CD14-positive monocyte (primary cell): ENCODE measurements around the gene SERPINF2. TPM values are rescaled to one million over a fixed set of nuclear protein-coding genes. Genes with fewer than 3 reads are reported as not detected.

Experiments
- DNase-seq, 3 donors: peaks; one replicate each; pipeline ENCODE4 v3.0.0-alpha.2; 2011 to 2022
- H2AFZ ChIP-seq: 2 replicates; pipeline ENCODE4 v1.6.0; 2012; ENCODE audit warnings: mild to moderate bottlenecking, low read depth, low read length, inconsistent platforms; ENCODE audit not compliant: insufficient read depth, poor library complexity, severe bottlenecking
- H3K27ac ChIP-seq, 2 donors: 1 replicate in 1 of 2; 2 replicates in 1 of 2; pipeline ENCODE4 v1.5.1; 2012 to 2013; ENCODE audit warnings: low read length in 2 of 2, control low read depth in 1 of 2, inconsistent platforms in 1 of 2, low read depth in 1 of 2, mild to moderate bottlenecking in 1 of 2
- H3K27me3 ChIP-seq, 2 donors: one replicate each; pipeline versions ENCODE4 v1.6.0 to v1.6.1; 2011 to 2013; ENCODE audit warnings: low read length in 2 of 2; ENCODE audit not compliant: control insufficient read depth in 2 of 2, insufficient read depth in 2 of 2
- H3K36me3 ChIP-seq, 2 donors: replicated peaks in 1 of 2; 1 replicate in 1 of 2; 2 replicates in 1 of 2; pipeline versions ENCODE4 v1.5.1 to v1.6.1; 2012 to 2013; ENCODE audit warnings: low read length in 2 of 2, control low read depth in 1 of 2, inconsistent platforms in 1 of 2, mild to moderate bottlenecking in 1 of 2; ENCODE audit not compliant: insufficient read depth in 2 of 2, control insufficient read depth in 1 of 2
- H3K4me1 ChIP-seq, 2 donors: 1 replicate in 1 of 2; 2 replicates in 1 of 2; pipeline versions ENCODE4 v1.5.1 to v1.6.1; 2012 to 2013; ENCODE audit warnings: low read length in 2 of 2, control low read depth in 1 of 2, inconsistent platforms in 1 of 2, mild to moderate bottlenecking in 1 of 2, moderate library complexity in 1 of 2; ENCODE audit not compliant: insufficient read depth in 2 of 2, control insufficient read depth in 1 of 2
- H3K4me2 ChIP-seq: replicated peaks from 2 replicates; pipeline ENCODE3; 2012; ENCODE audit warnings: low read length, moderate library complexity, mild to moderate bottlenecking; ENCODE audit not compliant: poor library complexity, severe bottlenecking; ENCODE audit errors: extremely low read depth
- H3K4me3 ChIP-seq, 3 experiments: fragments of 200-600 bp in 1 of 3; sonication (generic) in 1 of 3; replicated peaks in 1 of 3; 1 replicate in 2 of 3; 2 replicates in 1 of 3; pipeline ENCODE4 v1.5.1; 2011 to 2013; ENCODE audit warnings: low read length in 3 of 3, mild to moderate bottlenecking in 3 of 3, control low read depth in 2 of 3, low read depth in 2 of 3, inconsistent platforms in 1 of 3, moderate library complexity in 1 of 3
- H3K79me2 ChIP-seq: 2 replicates; pipeline ENCODE4 v1.6.0; 2012; ENCODE audit warnings: mild to moderate bottlenecking, control low read depth, inconsistent platforms, low read length, moderate library complexity; ENCODE audit not compliant: insufficient read depth
- H3K9ac ChIP-seq: 2 replicates; pipeline ENCODE4 v1.6.0; 2017; ENCODE audit warnings: low read length, mild to moderate bottlenecking; ENCODE audit not compliant: insufficient read depth, poor library complexity, severe bottlenecking
- H3K9me3 ChIP-seq, 2 donors: replicated peaks in 1 of 2; 1 replicate in 1 of 2; 2 replicates in 1 of 2; pipeline versions ENCODE4 v1.5.1 to v1.6.1; 2012 to 2013; ENCODE audit warnings: low read length in 2 of 2, control low read depth in 1 of 2; ENCODE audit not compliant: control insufficient read depth in 1 of 2, insufficient read depth in 1 of 2
- H4K20me1 ChIP-seq: 2 replicates; pipeline ENCODE4 v1.6.0; 2012; ENCODE audit warnings: mild to moderate bottlenecking, low read length, control low read depth, moderate library complexity; ENCODE audit not compliant: insufficient read depth
- H3K27ac Mint-ChIP-seq, 7 donors: one replicate each; pipeline ENCODE4 v1.8.0; 2020; ENCODE audit warnings: mild to moderate bottlenecking in 7 of 7, mixed read lengths in 7 of 7, moderate library complexity in 6 of 7, inconsistent platforms in 2 of 7
- H3K27me3 Mint-ChIP-seq, 3 donors: one replicate each; pipeline ENCODE4 v1.8.0; 2021 to 2022; ENCODE audit warnings: low read depth in 3 of 3, mild to moderate bottlenecking in 3 of 3, mixed read lengths in 3 of 3, moderate library complexity in 3 of 3, inconsistent platforms in 1 of 3
- H3K36me3 Mint-ChIP-seq, 2 donors: one replicate each; pipeline ENCODE4 v1.8.0; 2020; ENCODE audit warnings: mixed read lengths in 2 of 2, inconsistent platforms in 1 of 2, mild to moderate bottlenecking in 1 of 2
- H3K4me1 Mint-ChIP-seq: one replicate; pipeline ENCODE4 v1.8.0; 2020; ENCODE audit warnings: mild to moderate bottlenecking, mixed read lengths
- H3K4me3 Mint-ChIP-seq, 2 donors: one replicate each; pipeline ENCODE4 v1.8.0; 2020; ENCODE audit warnings: mild to moderate bottlenecking in 2 of 2, mixed read lengths in 2 of 2, moderate library complexity in 1 of 2
- H3K9me3 Mint-ChIP-seq, 7 donors: one replicate each; pipeline ENCODE4 v1.8.0; 2020 to 2022; ENCODE audit warnings: mixed read lengths in 7 of 7, mild to moderate bottlenecking in 6 of 7, moderate library complexity in 6 of 7, inconsistent platforms in 2 of 7
- CTCF ChIP-seq: fragments of 200-600 bp; IDR thresholded peaks from one replicate; pipeline ENCODE4 v1.8.0; 2022; ENCODE audit warnings: antibody characterized with exemption, mild to moderate bottlenecking
- WGBS: methylation state at CpG from one replicate; pipeline ENCODE4 v1.1.5; 2013; ENCODE audit warnings: missing lambda C conversion rate; ENCODE audit not compliant: insufficient coverage; 5-methylcytosine and 5-hydroxymethylcytosine counted together
- intact Hi-C, 2 donors: fragments of 100-400 bp; cut with micrococcal nuclease; formaldehyde crosslinking; loops; one replicate each; pipeline versions ENCODE4 v1.15.0 to v1.15.1; 2023
- polyA plus RNA-seq, 3 donors: library from polyadenylated mRNA; depleted of rRNA in 1 of 3; unstranded in 2 of 3; stranded (reverse) in 1 of 3; fragments of 300-500 nt in 2 of 3; fragments of >200 nt in 1 of 3; fragmentation: Illumina TruSeq in 2 of 3; gene quantifications; 1 replicate in 2 of 3; 2 replicates in 1 of 3; pipeline ENCODE4 v1.2.3, GENCODE V29; 2012 to 2021

The SERPINF2 gene
- polyA plus RNA-seq, 3 donors: 0.75 to 1.5 (median 0.79) TPM

GRCh38 chr17:1710807-1711553 lies 31.7 kb upstream of the SERPINF2 start:
- peaks cover 0 to 5% (median 1%) of the 10 kb centered on the region in 7 donors for H3K9me3 Mint-ChIP-seq
- Histone ChIP-seq H4K20me1 (peaks cover 59% of the 10 kb centered on the region), H2AFZ (no peak overlapping the region), H3K79me2 (peaks cover 34% of the 10 kb centered on the region), H3K4me3 (peak overlapping the region in 2 of 3 experiments; percentile 31 to 73), H3K9ac (peak overlapping the region; percentile 64), H3K36me3 (peaks cover 19 to 26% of the 10 kb centered on the region in 2 donors), H3K27ac (no peak overlapping the region), H3K9me3 (no peaks in the 10 kb centered on the region), H3K27me3 (peaks cover 0 to 29% of the 10 kb centered on the region in 2 donors), H3K4me1 (peaks cover 33 to 38% of the 10 kb centered on the region in 2 donors), H3K4me2 (peak overlapping the region; percentile 94)
- peak overlapping the region in 1 of 7 donors; percentile 63 for H3K27ac Mint-ChIP-seq
- peak overlapping the region; percentile 69 to 89 for H3K4me3 Mint-ChIP-seq
- intact Hi-C loops: loop anchor here in 1 of 2 donors (10.0 kb wide), 2 partner anchors 66 to 324 kb away; partner anchors contain the start of genes DPH1, RILP and SCARF1
- 10% methylated on average over 9 of the region's 14 CpGs for WGBS
- no peak for DNase-seq
- no peak for TF ChIP-seq CTCF
- peaks cover 37% of the 10 kb centered on the region for H3K4me1 Mint-ChIP-seq
- peaks cover 39 to 41% of the 10 kb centered on the region in 2 donors for H3K36me3 Mint-ChIP-seq
- peaks cover 29 to 69% (median 38%) of the 10 kb centered on the region in 3 donors for H3K27me3 Mint-ChIP-seq

GRCh38 chr17:1711804-1712203 lies 30.9 kb upstream of the SERPINF2 start:
- peaks cover 0 to 5% (median 1%) of the 10 kb centered on the region in 7 donors for H3K9me3 Mint-ChIP-seq
- Histone ChIP-seq H3K4me2 (no peak overlapping the region), H3K27ac (no peak overlapping the region), H2AFZ (no peak overlapping the region), H3K4me1 (peaks cover 35 to 42% of the 10 kb centered on the region in 2 donors), H3K4me3 (no peak overlapping the region), H3K9me3 (no peaks in the 10 kb centered on the region), H3K36me3 (peaks cover 19 to 26% of the 10 kb centered on the region in 2 donors), H3K9ac (no peak overlapping the region), H4K20me1 (peaks cover 59% of the 10 kb centered on the region), H3K27me3 (peaks cover 0 to 29% of the 10 kb centered on the region in 2 donors), H3K79me2 (peaks cover 34% of the 10 kb centered on the region)
- WGBS: no CpG with 5 or more reads among the region's 4 CpGs
- H3K27me3 Mint-ChIP-seq: peaks cover 26 to 62% (median 30%) of the 10 kb centered on the region in 3 donors
- intact Hi-C loops: loop anchor here in 1 of 2 donors (10.0 kb wide), 2 partner anchors 67 to 323 kb away; partner anchors contain the start of genes DPH1, RILP and SCARF1
- peak overlapping the region in 1 of 2 donors; percentile 48 for H3K4me3 Mint-ChIP-seq
- DNase-seq: no peak
- H3K4me1 Mint-ChIP-seq: peaks cover 37% of the 10 kb centered on the region
- no peak for TF ChIP-seq CTCF
- no peak overlapping the region for H3K27ac Mint-ChIP-seq
- peaks cover 39 to 41% of the 10 kb centered on the region in 2 donors for H3K36me3 Mint-ChIP-seq
